H9 (cell line): Measurements from ENCODE around the gene CDC42. TPM values are rescaled to one million over a fixed set of nuclear protein-coding genes. Genes with fewer than 3 reads are reported as not detected.

ENCODE experiments used
- DNase-seq: peaks from one replicate; pipeline ENCODE4 v3.0.0-alpha.2; 2017
- H2AFZ ChIP-seq: one replicate; pipeline ENCODE4 v1.6.1; 2013; ENCODE audit warnings: mild to moderate bottlenecking, low read length, control low read depth, moderate library complexity
- H2AK5ac ChIP-seq: 2 replicates; pipeline ENCODE4 v1.6.1; 2013; ENCODE audit warnings: low read length, control low read depth, mixed read lengths; ENCODE audit not compliant: insufficient read length
- H2BK120ac ChIP-seq: one replicate; pipeline ENCODE4 v1.6.1; 2013; ENCODE audit warnings: low read depth, mild to moderate bottlenecking, low read length, control low read depth, inconsistent platforms; ENCODE audit not compliant: poor library complexity, severe bottlenecking
- H2BK12ac ChIP-seq: 2 replicates; pipeline ENCODE4 v1.6.1; 2013; ENCODE audit warnings: low read length, control low read depth, mixed read lengths, low read depth; ENCODE audit not compliant: insufficient read length
- H2BK15ac ChIP-seq: 2 replicates; pipeline ENCODE4 v1.6.1; 2013; ENCODE audit warnings: low read depth, low read length, control low read depth
- H2BK20ac ChIP-seq: one replicate; pipeline ENCODE4 v1.6.1; 2013; ENCODE audit warnings: low read depth, mild to moderate bottlenecking, low read length, control low read depth, inconsistent platforms; ENCODE audit not compliant: poor library complexity, severe bottlenecking
- H2BK5ac ChIP-seq: 2 replicates; pipeline ENCODE4 v1.6.1; 2013; ENCODE audit warnings: low read length, control low read depth, mixed read lengths; ENCODE audit not compliant: insufficient read length
- H3K14ac ChIP-seq: 2 replicates; pipeline ENCODE4 v1.6.1; 2013; ENCODE audit warnings: low read length, control low read depth; ENCODE audit not compliant: insufficient read depth
- H3K18ac ChIP-seq: 2 replicates; pipeline ENCODE4 v1.6.1; 2013; ENCODE audit warnings: low read depth, mild to moderate bottlenecking, mixed read lengths, low read length, control low read depth; ENCODE audit not compliant: insufficient read length
- H3K23ac ChIP-seq: 2 replicates; pipeline ENCODE4 v1.6.1; 2013; ENCODE audit warnings: low read length, control low read depth, mixed read lengths, low read depth; ENCODE audit not compliant: insufficient read length
- H3K23me2 ChIP-seq: 2 replicates; pipeline ENCODE4 v1.6.1; 2013; ENCODE audit warnings: low read depth, mild to moderate bottlenecking, mixed read lengths, low read length, control low read depth; ENCODE audit not compliant: insufficient read length, poor library complexity, severe bottlenecking
- H3K27ac ChIP-seq: 2 replicates; pipeline ENCODE4 v1.5.1; 2013; ENCODE audit warnings: low read length, control low read depth, mixed read lengths, low read depth; ENCODE audit not compliant: insufficient read length
- H3K27me3 ChIP-seq: 2 replicates; pipeline ENCODE4 v1.6.1; 2013; ENCODE audit warnings: low read length, control low read depth, inconsistent platforms; ENCODE audit not compliant: insufficient read depth
- H3K4ac ChIP-seq: 2 replicates; pipeline ENCODE4 v1.6.1; 2013; ENCODE audit warnings: low read depth, mild to moderate bottlenecking, control low read depth, inconsistent platforms, low read length, moderate library complexity
- H3K4me1 ChIP-seq: 2 replicates; pipeline ENCODE4 v1.6.1; 2013; ENCODE audit warnings: low read length, control low read depth, inconsistent platforms; ENCODE audit not compliant: insufficient read depth
- H3K4me2 ChIP-seq: 2 replicates; pipeline ENCODE4 v1.6.1; 2013; ENCODE audit warnings: low read length, control low read depth, mixed read lengths; ENCODE audit not compliant: insufficient read length, insufficient read depth
- H3K56ac ChIP-seq: 2 replicates; pipeline ENCODE4 v1.6.1; 2013; ENCODE audit warnings: low read depth, mild to moderate bottlenecking, mixed read lengths, low read length, control low read depth; ENCODE audit not compliant: insufficient read length
- H3K79me1 ChIP-seq: 2 replicates; pipeline ENCODE4 v1.6.1; 2013; ENCODE audit warnings: low read depth, mild to moderate bottlenecking, moderate library complexity, low read length, control low read depth, inconsistent platforms; ENCODE audit not compliant: insufficient read depth, poor library complexity, severe bottlenecking
- H3K79me2 ChIP-seq: 2 replicates; pipeline ENCODE4 v1.6.1; 2013; ENCODE audit warnings: low read length, control low read depth, inconsistent platforms; ENCODE audit not compliant: insufficient read depth
- H3K9ac ChIP-seq: 2 replicates; pipeline ENCODE4 v1.6.1; 2013; ENCODE audit warnings: low read length, control low read depth, mixed read lengths; ENCODE audit not compliant: insufficient read length; ENCODE audit errors: extremely low read depth
- H3K9me3 ChIP-seq: one replicate; pipeline ENCODE4 v1.6.1; 2013; ENCODE audit warnings: low read depth, low read length, inconsistent platforms; ENCODE audit not compliant: control insufficient read depth
- H3T11ph ChIP-seq: one replicate; pipeline ENCODE4 v1.6.1; 2013; ENCODE audit warnings: mild to moderate bottlenecking, low read length, control low read depth, inconsistent platforms
- H4K20me1 ChIP-seq: one replicate; pipeline ENCODE4 v1.6.1; 2013; ENCODE audit not compliant: control insufficient read depth, insufficient read length, insufficient read depth
- H4K5ac ChIP-seq: 2 replicates; pipeline ENCODE4 v1.6.1; 2013; ENCODE audit warnings: low read depth, mild to moderate bottlenecking, mixed read lengths, low read length, control low read depth; ENCODE audit not compliant: insufficient read length
- H4K8ac ChIP-seq: replicated peaks from 2 replicates; pipeline ENCODE4 v1.6.1; 2013; ENCODE audit warnings: low read length, control low read depth, mixed read lengths, low read depth; ENCODE audit not compliant: insufficient read length
- H4K91ac ChIP-seq: 2 replicates; pipeline ENCODE4 v1.6.1; 2013; ENCODE audit warnings: low read depth, mild to moderate bottlenecking, moderate library complexity, mixed read lengths, low read length, control low read depth; ENCODE audit not compliant: insufficient read length
- H3K27ac Mint-ChIP-seq, 3 experiments: 2 replicates in 2 of 3; 3 replicates in 1 of 3; pipeline ENCODE4 v1.8.0; 2020 to 2021; ENCODE audit warnings: mixed read lengths in 3 of 3, mild to moderate bottlenecking in 1 of 3, moderate library complexity in 1 of 3
- H3K27me3 Mint-ChIP-seq: 2 replicates; pipeline ENCODE4 v1.8.0; 2021; ENCODE audit warnings: low read depth, mild to moderate bottlenecking, moderate library complexity, mixed read lengths
- H3K36me3 Mint-ChIP-seq, 3 experiments: 2 replicates in 2 of 3; 3 replicates in 1 of 3; pipeline ENCODE4 v1.8.0; 2020 to 2021; ENCODE audit warnings: low read depth in 3 of 3, mixed read lengths in 3 of 3; ENCODE audit not compliant: insufficient read depth in 1 of 3
- H3K4me1 Mint-ChIP-seq, 2 experiments: 2 replicates each; pipeline ENCODE4 v1.8.0; 2020; ENCODE audit warnings: mixed read lengths in 2 of 2
- H3K4me3 Mint-ChIP-seq, 2 experiments: 2 replicates in 1 of 2; 3 replicates in 1 of 2; pipeline ENCODE4 v1.8.0; 2020 to 2021; ENCODE audit warnings: mild to moderate bottlenecking in 2 of 2, mixed read lengths in 2 of 2, moderate library complexity in 1 of 2
- H3K9me3 Mint-ChIP-seq, 2 experiments: 2 replicates in 1 of 2; 3 replicates in 1 of 2; pipeline ENCODE4 v1.8.0; 2020; ENCODE audit warnings: mild to moderate bottlenecking in 2 of 2, mixed read lengths in 2 of 2, moderate library complexity in 1 of 2
- WGBS: extraction: QIAGEN DNeasy Blood & Tissue Kit; methylation state at CpG from one replicate; pipeline ENCODE4 v1.1.7; 2013; ENCODE audit warnings: missing lambda C conversion rate, low lambda C conversion rate, mixed read lengths; ENCODE audit not compliant: insufficient read length; ENCODE audit errors: extremely low coverage; 5-methylcytosine and 5-hydroxymethylcytosine counted together
- total RNA-seq: library from RNA; stranded (reverse); gene quantifications from 2 replicates; pipeline ENCODE4 v1.2.1, GENCODE V29; 2021
- TF ChIP-seq, protein P1 (sequence below): fragments of 200-600 bp; sonication (generic); conservative IDR thresholded peaks from 3 replicates; pipeline ENCODE4 v1.8.0; 2021; ENCODE audit warnings: antibody characterized with exemption, mild to moderate bottlenecking

The CDC42 gene
- total RNA-seq, 1 experiment from 2014 or later, result 197 TPM

DNA sequence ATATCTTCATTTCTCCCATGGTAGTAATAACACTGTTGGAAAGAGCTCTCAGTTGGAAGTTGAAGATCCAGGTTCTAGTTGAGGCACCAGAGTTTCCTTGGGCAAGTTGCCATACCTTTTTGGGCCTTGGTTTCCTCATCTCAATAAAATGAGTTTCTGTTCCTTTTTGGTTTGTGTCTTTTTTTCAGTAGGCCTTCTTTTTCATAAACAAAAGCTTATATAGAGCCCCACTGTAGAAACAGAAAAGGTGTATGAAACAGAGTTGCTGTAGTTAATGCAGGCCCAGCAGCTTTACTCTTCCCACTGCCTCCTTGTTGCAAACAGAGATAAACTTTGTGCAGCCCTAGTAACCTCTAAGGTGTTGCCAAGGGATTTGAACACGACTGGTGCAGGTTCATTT lies 48.7 kb downstream of the CDC42 start:
- Histone ChIP-seq H3K9ac (no peak overlapping the region), H3T11ph (no peak overlapping the region), H3K79me2 (peaks cover 1% of the 10 kb centered on the region; the same call in 1 of the 2 replicates), H2BK12ac (no peak overlapping the region), H4K91ac (no peak overlapping the region), H3K4me1 (no peaks in the 10 kb centered on the region), H3K23ac (no peak overlapping the region), H3K56ac (no peak overlapping the region), H2AFZ (no peak overlapping the region), H3K27ac (no peak overlapping the region), H3K27me3 (no peaks in the 10 kb centered on the region), H3K4me2 (no peak overlapping the region), H4K20me1 (no peaks in the 10 kb centered on the region), H2BK15ac (no peak overlapping the region), H3K23me2 (no peaks in the 10 kb centered on the region), H2AK5ac (no peak overlapping the region), H3K9me3 (no peaks in the 10 kb centered on the region), H4K5ac (no peak overlapping the region), H2BK20ac (no peak overlapping the region), H2BK5ac (no peak overlapping the region), H3K18ac (no peak overlapping the region), H2BK120ac (no peak overlapping the region), H3K4ac (no peak overlapping the region), H3K79me1 (peaks cover under 1% of the 10 kb centered on the region), H3K14ac (no peak overlapping the region), H4K8ac (no peak overlapping the region)
- Mint-ChIP-seq H3K36me3 (peaks cover 0 to 30% (median 12%) of the 10 kb centered on the region in 3 experiments; a peak in 4 of 7 replicates), H3K27ac (peak overlapping the region in 1 of 3 experiments; percentile 16; a peak in 2 of 7 replicates), H3K27me3 (no peaks in the 10 kb centered on the region), H3K9me3 (no peaks in the 10 kb centered on the region), H3K4me1 (peaks cover 7 to 8% of the 10 kb centered on the region in 2 experiments), H3K4me3 (no peak overlapping the region)
- no peak for DNase-seq
- TF ChIP-seq, protein P1, sequence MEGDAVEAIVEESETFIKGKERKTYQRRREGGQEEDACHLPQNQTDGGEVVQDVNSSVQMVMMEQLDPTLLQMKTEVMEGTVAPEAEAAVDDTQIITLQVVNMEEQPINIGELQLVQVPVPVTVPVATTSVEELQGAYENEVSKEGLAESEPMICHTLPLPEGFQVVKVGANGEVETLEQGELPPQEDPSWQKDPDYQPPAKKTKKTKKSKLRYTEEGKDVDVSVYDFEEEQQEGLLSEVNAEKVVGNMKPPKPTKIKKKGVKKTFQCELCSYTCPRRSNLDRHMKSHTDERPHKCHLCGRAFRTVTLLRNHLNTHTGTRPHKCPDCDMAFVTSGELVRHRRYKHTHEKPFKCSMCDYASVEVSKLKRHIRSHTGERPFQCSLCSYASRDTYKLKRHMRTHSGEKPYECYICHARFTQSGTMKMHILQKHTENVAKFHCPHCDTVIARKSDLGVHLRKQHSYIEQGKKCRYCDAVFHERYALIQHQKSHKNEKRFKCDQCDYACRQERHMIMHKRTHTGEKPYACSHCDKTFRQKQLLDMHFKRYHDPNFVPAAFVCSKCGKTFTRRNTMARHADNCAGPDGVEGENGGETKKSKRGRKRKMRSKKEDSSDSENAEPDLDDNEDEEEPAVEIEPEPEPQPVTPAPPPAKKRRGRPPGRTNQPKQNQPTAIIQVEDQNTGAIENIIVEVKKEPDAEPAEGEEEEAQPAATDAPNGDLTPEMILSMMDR, result no peak
- no CpG with 5 or more reads among the region's 1 CpG for WGBS
